ENCODE results near the gene ABHD6. TPM values are rescaled to one million over a fixed set of nuclear protein-coding genes. Genes with fewer than 3 reads are reported as not detected.
A peak's percentile ranks its signal among the peaks of the same experiment; 100 is the strongest.

ABHD6 gene
- total RNA-seq, 2 donors from 2014 or later = 7.5 to 8.6 TPM

- 94 to 95% methylated on average over 6 of the region's 6 CpGs for WGBS, 2 experiments (ENCODE audit: insufficient coverage in 1 of 2, insufficient read length in 1 of 2)
Observed at GRCh38 chr3:58243976-58244585, 6.5 kb downstream of the ABHD6 start.

GRCh38 chr3:58246148-58247047 is 8.8 kb downstream of the ABHD6 start:
- Mint-ChIP-seq H3K36me3 (ENCODE audit: low read depth) (peaks cover under 1% of the 10 kb centered on the region), H3K9me3 (no peaks in the 10 kb centered on the region), H3K27ac (no peak overlapping the region), H3K4me1 (peaks cover 22% of the 10 kb centered on the region), H3K27me3 (ENCODE audit: insufficient read depth) (no peaks in the 10 kb centered on the region), H3K4me3 (no peak overlapping the region)
- no peaks in the 10 kb centered on the region for H3K36me3 ChIP-seq (ENCODE audit: control insufficient read depth, insufficient read depth, low read length)
- 81 to 85% methylated on average over 5 to 8 of the region's 8 CpGs for WGBS, 2 experiments (ENCODE audit: insufficient coverage in 1 of 2, insufficient read length in 1 of 2)
- no peak overlapping the region for H3K9ac ChIP-seq (ENCODE audit: extremely low read depth, low read length, poor library complexity, severe bottlenecking)
- H3K4me3 ChIP-seq (ENCODE audit: low read length) = no peak overlapping the region
- no peaks in the 10 kb centered on the region for H3K9me3 ChIP-seq (ENCODE audit: control insufficient read depth, low read length)
- H3K27ac ChIP-seq (ENCODE audit: low read depth, low read length) = no peak overlapping the region
- peaks cover 6% of the 10 kb centered on the region for H3K4me1 ChIP-seq (ENCODE audit: control insufficient read depth, insufficient read depth, low read length)
- no peaks in the 10 kb centered on the region for H3K27me3 ChIP-seq (ENCODE audit: control insufficient read depth, insufficient read depth, low read length, poor library complexity, severe bottlenecking)
- peak; percentile 59 for DNase-seq
- no peak for TF ChIP-seq CTCF (conservative IDR thresholded peaks at IDR 0.05)

More at GRCh38 chr3:58243976-58244585, 6.5 kb downstream of the ABHD6 start:
- no peak overlapping the region for H3K4me3 ChIP-seq (ENCODE audit: low read length)
- no peak for DNase-seq
- H3K36me3 ChIP-seq (ENCODE audit: control insufficient read depth, insufficient read depth, low read length) = no peaks in the 10 kb centered on the region
- peaks cover 11% of the 10 kb centered on the region for H3K4me1 Mint-ChIP-seq
- peaks cover 6% of the 10 kb centered on the region for H3K27me3 Mint-ChIP-seq (ENCODE audit: insufficient read depth)
- H3K36me3 Mint-ChIP-seq (ENCODE audit: low read depth) = no peaks in the 10 kb centered on the region
- H3K4me1 ChIP-seq (ENCODE audit: control insufficient read depth, insufficient read depth, low read length) = no peaks in the 10 kb centered on the region
- H3K27me3 ChIP-seq (ENCODE audit: control insufficient read depth, insufficient read depth, low read length, poor library complexity, severe bottlenecking) = peaks cover 6% of the 10 kb centered on the region
- no peak overlapping the region for H3K4me3 Mint-ChIP-seq
- no peak overlapping the region for H3K9ac ChIP-seq (ENCODE audit: extremely low read depth, low read length, poor library complexity, severe bottlenecking)
- no peak for TF ChIP-seq CTCF (conservative IDR thresholded peaks at IDR 0.05)
- no peaks in the 10 kb centered on the region for H3K9me3 ChIP-seq (ENCODE audit: control insufficient read depth, low read length)
- no peak overlapping the region for H3K27ac ChIP-seq (ENCODE audit: low read depth, low read length)
- H3K27ac Mint-ChIP-seq = no peak overlapping the region
- no peaks in the 10 kb centered on the region for H3K9me3 Mint-ChIP-seq

GRCh38 chr3:58249358-58250092 is 11.9 kb downstream of the ABHD6 start:
- Mint-ChIP-seq H3K27me3 (ENCODE audit: insufficient read depth) (no peaks in the 10 kb centered on the region), H3K4me3 (no peak overlapping the region), H3K27ac (peak overlapping the region; percentile 21), H3K9me3 (no peaks in the 10 kb centered on the region), H3K36me3 (ENCODE audit: low read depth) (peaks cover 3% of the 10 kb centered on the region), H3K4me1 (peaks cover 25% of the 10 kb centered on the region)
- peak; percentile 72 for TF ChIP-seq CTCF (conservative IDR thresholded peaks at IDR 0.05)
- WGBS, 2 experiments (ENCODE audit: insufficient coverage in 1 of 2, insufficient read length in 1 of 2) = 52 to 73% methylated on average over 4 to 7 of the region's 7 CpGs
- Histone ChIP-seq H3K9me3 (ENCODE audit: control insufficient read depth, low read length) (no peaks in the 10 kb centered on the region), H3K27me3 (ENCODE audit: control insufficient read depth, insufficient read depth, low read length, poor library complexity, severe bottlenecking) (no peaks in the 10 kb centered on the region), H3K4me3 (ENCODE audit: low read length) (no peak overlapping the region), H3K27ac (ENCODE audit: low read depth, low read length) (peak overlapping the region; percentile 52), H3K9ac (ENCODE audit: extremely low read depth, low read length, poor library complexity, severe bottlenecking) (no peak overlapping the region), H3K4me1 (ENCODE audit: control insufficient read depth, insufficient read depth, low read length) (peaks cover 6% of the 10 kb centered on the region), H3K36me3 (ENCODE audit: control insufficient read depth, insufficient read depth, low read length) (no peaks in the 10 kb centered on the region)
- peak; percentile 58 for DNase-seq

Measured in endodermal cell (in vitro differentiated cells).